HL-60 (cell line): Measurements from ENCODE around the gene KLHDC4.

Experiments
- DNase-seq, 2 experiments: peaks; one replicate each; pipeline ENCODE4 v3.0.0-alpha.2; 2010 to 2020; ENCODE audit warnings: low read depth in 1 of 2, low spot score in 1 of 2
- H3K27ac ChIP-seq: fragments of 250-450 bp; sonication (Bioruptor Pico); replicated peaks from 2 replicates; pipeline ENCODE4 v1.5.1; 2020; ENCODE audit warnings: mild to moderate bottlenecking, moderate library complexity
- H3K27me3 ChIP-seq: fragments of 250-450 bp; sonication (Bioruptor Pico); 2 replicates; pipeline ENCODE4 v1.5.1; 2021; ENCODE audit warnings: mild to moderate bottlenecking, moderate library complexity; ENCODE audit not compliant: insufficient read depth, poor library complexity, severe bottlenecking
- H3K4me3 ChIP-seq: replicated peaks from 2 replicates; pipeline ENCODE4 v1.5.1; 2011; ENCODE audit warnings: mild to moderate bottlenecking, control low read depth, low read length; ENCODE audit not compliant: insufficient read depth
- CTCF ChIP-seq: IDR thresholded peaks from one replicate; pipeline ENCODE4 v1.5.1; 2011; ENCODE audit warnings: low read length, control low read depth, inconsistent platforms; ENCODE audit not compliant: insufficient read depth
- GABPA ChIP-seq: IDR thresholded peaks from 2 replicates; pipeline ENCODE4 v1.6.1; 2012; ENCODE audit warnings: low read depth
- POLR2AphosphoS5 ChIP-seq: IDR thresholded peaks from 2 replicates; pipeline ENCODE4 v1.6.1; 2012; ENCODE audit warnings: low read depth
- REST ChIP-seq: IDR thresholded peaks from 2 replicates; pipeline ENCODE4 v1.6.1; 2012; ENCODE audit warnings: low read depth; ENCODE audit not compliant: insufficient replicate concordance
- SPI1 ChIP-seq: IDR thresholded peaks from 2 replicates; pipeline ENCODE4 v1.6.1; 2012; ENCODE audit warnings: low read depth, mild to moderate bottlenecking, borderline replicate concordance

The KLHDC4 gene

GRCh38 chr16:87692756-87693155 lies 73.0 kb downstream of the KLHDC4 start:
- Histone ChIP-seq H3K27me3 (no peaks in the 10 kb centered on the region), H3K27ac (no peak overlapping the region), H3K4me3 (no peak overlapping the region)
- DNase-seq: no peak
- TF ChIP-seq POLR2AphosphoS5: no peak
- no peak for TF ChIP-seq SPI1
- TF ChIP-seq CTCF: no peak
- TF ChIP-seq GABPA: no peak
- TF ChIP-seq REST: no peak

GRCh38 chr16:87692176-87692575 lies 73.6 kb downstream of the KLHDC4 start:
- no peak for DNase-seq
- Histone ChIP-seq H3K27me3 (no peaks in the 10 kb centered on the region), H3K27ac (no peak overlapping the region), H3K4me3 (no peak overlapping the region)
- TF ChIP-seq SPI1: no peak

- H3K4me3 ChIP-seq: no peak overlapping the region
- DNase-seq: no peak
- TF ChIP-seq REST (no peak), POLR2AphosphoS5 (no peak), SPI1 (no peak), GABPA (no peak), CTCF (no peak)
- no peak overlapping the region for H3K27ac ChIP-seq
- H3K27me3 ChIP-seq: peaks cover 1% of the 10 kb centered on the region
These were observed 74.1 kb downstream of the KLHDC4 start for GRCh38 chr16:87691686-87692079.

- TF ChIP-seq CTCF (no peak), SPI1 (no peak), REST (no peak), POLR2AphosphoS5 (no peak), GABPA (no peak)
- no peak overlapping the region for H3K4me3 ChIP-seq
- H3K27ac ChIP-seq: no peak overlapping the region
- peaks cover 2% of the 10 kb centered on the region for H3K27me3 ChIP-seq
- DNase-seq: no peak
These were observed 74.7 kb downstream of the KLHDC4 start for GRCh38 chr16:87690911-87691685.
